ENCODE data around the gene OR5C1. TPM values are rescaled to one million over a fixed set of nuclear protein-coding genes. Genes with fewer than 3 reads are reported as not detected.
"Not testable (repeated sequence)": the region's sequence is repeated elsewhere in the genome, so short reads cannot be mapped to it uniquely, and the experiment has no call there.

Gene OR5C1
- total RNA-seq, 1 donor from 2014 or later: not detected

DNA sequence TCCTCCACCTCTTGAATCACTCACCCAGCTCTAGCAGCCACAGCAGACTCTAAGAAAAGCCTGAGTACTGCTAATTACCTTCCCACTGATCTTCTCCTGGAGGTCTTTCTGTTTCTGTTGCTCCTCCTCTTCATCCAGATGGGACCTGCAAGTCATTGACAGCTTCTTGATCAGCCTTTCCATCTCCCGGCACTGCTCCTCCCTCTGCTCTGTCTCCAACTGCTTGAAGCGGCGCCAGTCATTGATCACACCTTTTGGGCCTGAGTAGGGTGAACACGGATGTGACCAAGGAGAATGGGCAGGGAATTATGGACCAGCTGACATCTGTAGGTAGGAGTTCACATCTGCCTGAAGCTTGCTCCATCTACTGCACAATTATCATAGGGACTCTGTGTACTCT lies 34.2 kb downstream of the OR5C1 start:
- no peak overlapping the region for H3K4me3 Mint-ChIP-seq (ENCODE audit: unreplicated experiment)
- peaks cover 35% of the 10 kb centered on the region for H3K4me1 Mint-ChIP-seq (ENCODE audit: unreplicated experiment)
- peaks cover 1% of the 10 kb centered on the region for H3K27me3 Mint-ChIP-seq (ENCODE audit: unreplicated experiment)
- no peaks in the 10 kb centered on the region for H3K9me3 Mint-ChIP-seq (ENCODE audit: unreplicated experiment)
- H3K36me3 Mint-ChIP-seq (ENCODE audit: low read depth, unreplicated experiment): peaks cover 22% of the 10 kb centered on the region
- TF ChIP-seq, protein P1, sequence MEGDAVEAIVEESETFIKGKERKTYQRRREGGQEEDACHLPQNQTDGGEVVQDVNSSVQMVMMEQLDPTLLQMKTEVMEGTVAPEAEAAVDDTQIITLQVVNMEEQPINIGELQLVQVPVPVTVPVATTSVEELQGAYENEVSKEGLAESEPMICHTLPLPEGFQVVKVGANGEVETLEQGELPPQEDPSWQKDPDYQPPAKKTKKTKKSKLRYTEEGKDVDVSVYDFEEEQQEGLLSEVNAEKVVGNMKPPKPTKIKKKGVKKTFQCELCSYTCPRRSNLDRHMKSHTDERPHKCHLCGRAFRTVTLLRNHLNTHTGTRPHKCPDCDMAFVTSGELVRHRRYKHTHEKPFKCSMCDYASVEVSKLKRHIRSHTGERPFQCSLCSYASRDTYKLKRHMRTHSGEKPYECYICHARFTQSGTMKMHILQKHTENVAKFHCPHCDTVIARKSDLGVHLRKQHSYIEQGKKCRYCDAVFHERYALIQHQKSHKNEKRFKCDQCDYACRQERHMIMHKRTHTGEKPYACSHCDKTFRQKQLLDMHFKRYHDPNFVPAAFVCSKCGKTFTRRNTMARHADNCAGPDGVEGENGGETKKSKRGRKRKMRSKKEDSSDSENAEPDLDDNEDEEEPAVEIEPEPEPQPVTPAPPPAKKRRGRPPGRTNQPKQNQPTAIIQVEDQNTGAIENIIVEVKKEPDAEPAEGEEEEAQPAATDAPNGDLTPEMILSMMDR (IDR thresholded peaks at IDR 0.05; ENCODE audit: unreplicated experiment): no peak
- DNase-seq (ENCODE audit: low spot score): no peak
- H3K27ac Mint-ChIP-seq (ENCODE audit: unreplicated experiment): no peak overlapping the region

DNA sequence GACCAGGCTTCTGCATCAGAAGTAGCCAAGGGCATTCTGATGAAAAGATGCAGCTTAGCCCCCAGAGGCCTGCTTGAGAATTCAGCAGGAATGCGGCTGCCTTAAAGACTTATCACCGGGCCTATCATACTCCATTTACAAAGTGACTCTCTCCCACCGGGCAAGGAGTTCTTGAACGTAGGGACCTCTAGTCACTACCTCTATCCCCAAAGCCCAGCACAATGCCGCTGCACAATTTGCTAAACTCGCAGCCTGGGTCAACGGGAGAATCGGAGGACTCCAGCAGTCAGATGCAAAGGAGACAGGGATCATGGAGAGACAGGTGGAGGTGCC lies 39.0 kb downstream of the OR5C1 start:
- peaks cover 9% of the 10 kb centered on the region for H3K36me3 Mint-ChIP-seq (ENCODE audit: low read depth, unreplicated experiment)
- peaks cover 19% of the 10 kb centered on the region for H3K4me1 Mint-ChIP-seq (ENCODE audit: unreplicated experiment)
- H3K27ac Mint-ChIP-seq (ENCODE audit: unreplicated experiment): peak overlapping the region; percentile 97
- H3K4me3 Mint-ChIP-seq (ENCODE audit: unreplicated experiment): peak overlapping the region; percentile 100
- H3K27me3 Mint-ChIP-seq (ENCODE audit: unreplicated experiment): peaks cover 1% of the 10 kb centered on the region
- no peaks in the 10 kb centered on the region for H3K9me3 Mint-ChIP-seq (ENCODE audit: unreplicated experiment)
- DNase-seq (ENCODE audit: low spot score): peak; percentile 21
- TF ChIP-seq, protein P1 (IDR thresholded peaks at IDR 0.05; ENCODE audit: unreplicated experiment): no peak

DNA sequence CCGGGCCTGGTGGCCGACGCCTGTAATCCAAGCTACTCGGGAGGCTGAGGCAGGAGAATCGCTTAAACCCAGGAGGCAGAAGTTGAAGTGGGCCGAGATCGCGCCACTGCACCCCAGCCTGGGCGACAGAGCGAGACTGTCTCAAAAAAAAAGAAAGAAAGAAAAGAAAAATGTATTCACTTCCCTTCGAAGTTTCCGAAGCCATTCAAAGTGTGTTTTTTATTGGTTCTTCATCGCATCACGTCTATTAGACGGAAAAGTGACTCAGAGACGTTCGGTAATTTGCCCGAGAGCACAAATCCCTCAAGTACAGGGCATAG lies 40.2 kb downstream of the OR5C1 start:
- not testable (repeated sequence) for DNase-seq (ENCODE audit: low spot score); H3K27me3 Mint-ChIP-seq (ENCODE audit: unreplicated experiment); H3K9me3 Mint-ChIP-seq (ENCODE audit: unreplicated experiment); H3K36me3 Mint-ChIP-seq (ENCODE audit: low read depth, unreplicated experiment)
- H3K27ac Mint-ChIP-seq (ENCODE audit: unreplicated experiment): peak overlapping the region; percentile 97
- peaks cover 19% of the 10 kb centered on the region for H3K4me1 Mint-ChIP-seq (ENCODE audit: unreplicated experiment)
- H3K4me3 Mint-ChIP-seq (ENCODE audit: unreplicated experiment): peak overlapping the region; percentile 100

DNA sequence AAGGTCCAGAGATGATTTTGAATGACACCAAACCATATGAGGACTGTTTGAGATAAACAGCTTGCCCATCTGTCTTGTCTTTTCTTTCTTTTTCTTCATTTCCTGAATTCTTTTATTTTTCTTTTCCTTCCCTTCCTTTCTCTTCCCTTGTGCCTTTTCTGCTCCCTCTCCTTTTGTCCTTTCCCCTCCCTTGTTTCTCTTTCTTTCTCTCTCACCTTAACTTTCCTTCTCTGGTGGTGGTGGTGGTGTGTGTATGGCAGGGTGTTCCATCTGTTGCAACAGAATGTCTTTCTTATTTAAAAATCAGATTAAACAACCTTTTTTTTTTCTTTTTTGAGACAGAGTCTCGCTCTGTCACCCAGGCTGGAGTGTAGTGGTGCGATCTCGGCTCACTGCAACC lies 43.5 kb downstream of the OR5C1 start:
- Mint-ChIP-seq H3K27ac (ENCODE audit: unreplicated experiment) (peak overlapping the region; percentile 44), H3K4me3 (ENCODE audit: unreplicated experiment) (no peak overlapping the region), H3K9me3 (ENCODE audit: unreplicated experiment) (no peaks in the 10 kb centered on the region), H3K36me3 (ENCODE audit: low read depth, unreplicated experiment) (peaks cover 5% of the 10 kb centered on the region), H3K4me1 (ENCODE audit: unreplicated experiment) (peaks cover 23% of the 10 kb centered on the region), H3K27me3 (ENCODE audit: unreplicated experiment) (peaks cover 4% of the 10 kb centered on the region)
- TF ChIP-seq, protein P1 (IDR thresholded peaks at IDR 0.05; ENCODE audit: unreplicated experiment): no peak
- no peak for DNase-seq (ENCODE audit: low spot score)

DNA sequence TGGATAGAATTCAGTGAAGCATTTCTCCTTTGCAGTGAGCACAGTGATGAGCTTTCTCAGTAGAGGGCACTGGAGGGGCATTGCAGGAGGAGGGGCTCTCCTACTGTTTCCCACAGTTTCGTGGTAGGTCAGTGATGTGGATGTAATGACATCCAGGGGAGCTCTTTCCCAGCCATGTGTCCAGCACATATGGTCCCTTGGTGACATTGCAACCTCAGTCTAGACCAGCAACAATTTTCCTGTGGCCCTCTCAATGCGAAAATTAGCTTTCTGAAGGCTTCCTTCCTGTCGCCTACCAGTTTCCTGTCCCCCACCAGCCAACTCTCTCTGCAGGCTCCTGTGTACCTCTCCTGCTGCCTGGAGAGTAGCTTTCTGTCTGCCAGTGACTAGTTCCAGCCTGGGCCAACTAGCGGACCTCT lies 46.6 kb downstream of the OR5C1 start:
- peaks cover 20% of the 10 kb centered on the region for H3K4me1 Mint-ChIP-seq (ENCODE audit: unreplicated experiment)
- TF ChIP-seq, protein P1 (IDR thresholded peaks at IDR 0.05; ENCODE audit: unreplicated experiment): no peak
- peaks cover 20% of the 10 kb centered on the region for H3K36me3 Mint-ChIP-seq (ENCODE audit: low read depth, unreplicated experiment)
- peak overlapping the region; percentile 91 for H3K27ac Mint-ChIP-seq (ENCODE audit: unreplicated experiment)
- peak; percentile 31 for DNase-seq (ENCODE audit: low spot score)
- H3K4me3 Mint-ChIP-seq (ENCODE audit: unreplicated experiment): peak overlapping the region; percentile 21
- H3K27me3 Mint-ChIP-seq (ENCODE audit: unreplicated experiment): peaks cover 8% of the 10 kb centered on the region
- no peaks in the 10 kb centered on the region for H3K9me3 Mint-ChIP-seq (ENCODE audit: unreplicated experiment)

Measured in endothelial cell (in vitro differentiated cells).